Lower leg skin (tissue), 3 donors: Measurements from ENCODE around the gene PATJ.

ENCODE experiments used
- CTCF ChIP-seq, 3 donors: fragments of 450-650 bp; IDR thresholded peaks; one replicate each; pipeline ENCODE4 v1.5.1; 2016; ENCODE audit warnings: antibody characterized with exemption in 3 of 3, mild to moderate bottlenecking in 3 of 3, moderate library complexity in 2 of 3
- POLR2A ChIP-seq, 2 donors: fragments of 450-650 bp; IDR thresholded peaks; one replicate each; pipeline ENCODE4 v1.6.1; 2016 to 2017; ENCODE audit warnings: antibody characterized with exemption in 2 of 2, mild to moderate bottlenecking in 1 of 2, moderate library complexity in 1 of 2

GRCh38 chr1:62117018-62117750 lies 374.9 kb downstream of the PATJ start:
- no peak for TF ChIP-seq CTCF (IDR thresholded peaks at IDR 0.05)
- no peak for TF ChIP-seq POLR2A (IDR thresholded peaks at IDR 0.05)
